Gastrocnemius medialis (tissue), 4 donors: ENCODE results near the gene PRPH. TPM values are rescaled to one million over a fixed set of nuclear protein-coding genes. Genes with fewer than 3 reads are reported as not detected.

ENCODE experiments used
- ATAC-seq, 2 donors: fragments of 150-250 bp; one replicate each; pipeline ENCODE4 v1.9.1; 2016
- DNase-seq, 2 donors: peaks; one replicate each; pipeline ENCODE4 v3.0.0-alpha.2; 2019
- H3K27ac ChIP-seq, 4 donors: fragments of 200-600 bp; sonication (generic); 1 replicate in 1 of 4; 2 replicates in 3 of 4; pipeline ENCODE4 v1.5.1; 2016 to 2018; ENCODE audit warnings: mild to moderate bottlenecking in 2 of 4, moderate library complexity in 1 of 4
- H3K27me3 ChIP-seq, 3 donors: fragments of 200-600 bp; sonication (generic) in 2 of 3; 1 replicate in 1 of 3; 2 replicates in 2 of 3; pipeline versions ENCODE4 v1.5.1 to v1.6.0; 2016 to 2019; ENCODE audit warnings: mild to moderate bottlenecking in 1 of 3, moderate library complexity in 1 of 3
- H3K36me3 ChIP-seq, 2 donors: fragments of 200-600 bp; sonication (generic) in 1 of 2; one replicate each; pipeline ENCODE4 v1.5.1; 2017 to 2018
- H3K4me1 ChIP-seq, 2 donors: fragments of 200-600 bp; sonication (generic) in 1 of 2; one replicate each; pipeline ENCODE4 v1.5.1; 2016 to 2017; ENCODE audit warnings: mild to moderate bottlenecking in 2 of 2
- H3K4me3 ChIP-seq, 4 donors: fragments of 200-600 bp; sonication (generic) in 3 of 4; 1 replicate in 1 of 4; 2 replicates in 3 of 4; pipeline ENCODE4 v1.5.1; 2016 to 2019; ENCODE audit warnings: mild to moderate bottlenecking in 2 of 4
- H3K9me3 ChIP-seq, 3 donors: fragments of 200-600 bp; sonication (generic) in 2 of 3; 1 replicate in 1 of 3; 2 replicates in 2 of 3; pipeline ENCODE4 v1.5.1; 2016 to 2019
- CTCF ChIP-seq, 5 experiments: fragments of 450-650 bp in 3 of 5; fragments of 200-600 bp in 2 of 5; sonication (generic) in 2 of 5; IDR thresholded peaks in 4 of 5; conservative IDR thresholded peaks in 1 of 5; 1 replicate in 4 of 5; 2 replicates in 1 of 5; pipeline ENCODE4 v1.5.1; 2016 to 2019; ENCODE audit warnings: antibody characterized with exemption in 5 of 5, mild to moderate bottlenecking in 3 of 5, moderate library complexity in 3 of 5
- POLR2A ChIP-seq, 2 donors: fragments of 450-650 bp; IDR thresholded peaks; one replicate each; pipeline ENCODE4 v1.6.1; 2017; ENCODE audit warnings: antibody characterized with exemption in 2 of 2, mild to moderate bottlenecking in 2 of 2, moderate library complexity in 2 of 2
- in situ Hi-C, 4 donors: fragments of 200-750 bp; cut with MboI; loops; one replicate each; pipeline versions ENCODE4 v1.15.0 to v1.8.0; 2017; ENCODE audit warnings: low sequenced_read_pairs in 4 of 4
- intact Hi-C: fragments of 100-400 bp; cut with DNase I; formaldehyde crosslinking; loops from one replicate; pipeline ENCODE4 v1.15.1; 2023; ENCODE audit warnings: low total_unique reads
- total RNA-seq, 4 donors: library from RNA; depleted of rRNA; stranded (reverse); fragments of >200 nt; gene quantifications; one replicate each; pipeline versions ENCODE4 v1.1.0 to v1.2.3, GENCODE V29; 2016

Gene PRPH
- total RNA-seq, 4 donors from 2014 or later, result not detected

GRCh38 chr12:49288922-49289555 lies 5.9 kb upstream of the PRPH start:
- DNase-seq, result no peak
- H3K27ac ChIP-seq, result no peak overlapping the region
- TF ChIP-seq CTCF (IDR thresholded peaks at IDR 0.05 in 4 of 5, conservative IDR thresholded peaks at IDR 0.05 in 1 of 5), result no peak
- no peak for TF ChIP-seq POLR2A (IDR thresholded peaks at IDR 0.05)
- H3K4me3 ChIP-seq, result no peak overlapping the region
- in situ Hi-C loops (loop anchor here in 1 of 4 donors (5.0 kb wide), 1 partner anchor 48 kb away; the partner anchor contains the start of gene C1QL4), intact Hi-C loops (loop anchor here (1.0 kb wide), 1 partner anchor 48 kb away; the partner anchor contains the start of gene C1QL4)
- H3K9me3 ChIP-seq, result no peaks in the 10 kb centered on the region
- H3K36me3 ChIP-seq, result no peaks in the 10 kb centered on the region
- no peaks in the 10 kb centered on the region for H3K4me1 ChIP-seq
- no peak for ATAC-seq
- H3K27me3 ChIP-seq, result peaks cover 4% of the 10 kb centered on the region in 3 donors

DNA sequence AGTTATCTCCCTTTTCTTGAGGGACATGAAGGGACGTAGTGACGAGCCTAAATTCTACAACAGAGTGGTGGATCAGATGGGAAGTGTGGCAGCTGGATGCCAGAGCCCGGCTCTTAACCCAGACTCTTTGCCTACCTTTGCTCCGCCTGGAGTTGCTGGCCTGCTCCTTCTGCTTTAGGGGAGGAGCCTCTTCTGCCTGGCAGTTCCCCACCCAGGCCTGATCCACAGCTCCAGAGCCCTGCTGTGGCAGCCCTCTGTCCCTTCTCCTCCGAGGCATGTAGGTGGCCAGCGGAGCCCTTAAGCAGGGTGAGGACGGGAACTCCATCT lies 2.3 kb upstream of the PRPH start:
- DNase-seq, result no peak
- Histone ChIP-seq H3K27me3 (peaks cover 24 to 27% (median 26%) of the 10 kb centered on the region in 3 donors), H3K27ac (no peak overlapping the region), H3K9me3 (no peaks in the 10 kb centered on the region), H3K36me3 (no peaks in the 10 kb centered on the region), H3K4me1 (peaks cover 0 to 11% of the 10 kb centered on the region in 2 donors), H3K4me3 (no peak overlapping the region)
- TF ChIP-seq CTCF (IDR thresholded peaks at IDR 0.05 in 4 of 5, conservative IDR thresholded peaks at IDR 0.05 in 1 of 5), result no peak
- TF ChIP-seq POLR2A (IDR thresholded peaks at IDR 0.05), result no peak
- intact Hi-C loops (no loop called here), in situ Hi-C loops (no loop called here)
- ATAC-seq, result no peak

GRCh38 chr12:49293056-49293956 lies 1.6 kb upstream of the PRPH start:
- in situ Hi-C loops (no loop called here), intact Hi-C loops (no loop called here)
- H3K4me1 ChIP-seq, result peaks cover 0 to 11% of the 10 kb centered on the region in 2 donors
- DNase-seq (no peak), ATAC-seq (no peak)
- peaks cover 30 to 33% (median 32%) of the 10 kb centered on the region in 3 donors for H3K27me3 ChIP-seq
- TF ChIP-seq POLR2A (IDR thresholded peaks at IDR 0.05) (no peak), CTCF (IDR thresholded peaks at IDR 0.05 in 4 of 5, conservative IDR thresholded peaks at IDR 0.05 in 1 of 5) (no peak)
- no peak overlapping the region for H3K27ac ChIP-seq
- no peaks in the 10 kb centered on the region for H3K36me3 ChIP-seq
- H3K9me3 ChIP-seq, result no peaks in the 10 kb centered on the region
- H3K4me3 ChIP-seq, result no peak overlapping the region

DNA sequence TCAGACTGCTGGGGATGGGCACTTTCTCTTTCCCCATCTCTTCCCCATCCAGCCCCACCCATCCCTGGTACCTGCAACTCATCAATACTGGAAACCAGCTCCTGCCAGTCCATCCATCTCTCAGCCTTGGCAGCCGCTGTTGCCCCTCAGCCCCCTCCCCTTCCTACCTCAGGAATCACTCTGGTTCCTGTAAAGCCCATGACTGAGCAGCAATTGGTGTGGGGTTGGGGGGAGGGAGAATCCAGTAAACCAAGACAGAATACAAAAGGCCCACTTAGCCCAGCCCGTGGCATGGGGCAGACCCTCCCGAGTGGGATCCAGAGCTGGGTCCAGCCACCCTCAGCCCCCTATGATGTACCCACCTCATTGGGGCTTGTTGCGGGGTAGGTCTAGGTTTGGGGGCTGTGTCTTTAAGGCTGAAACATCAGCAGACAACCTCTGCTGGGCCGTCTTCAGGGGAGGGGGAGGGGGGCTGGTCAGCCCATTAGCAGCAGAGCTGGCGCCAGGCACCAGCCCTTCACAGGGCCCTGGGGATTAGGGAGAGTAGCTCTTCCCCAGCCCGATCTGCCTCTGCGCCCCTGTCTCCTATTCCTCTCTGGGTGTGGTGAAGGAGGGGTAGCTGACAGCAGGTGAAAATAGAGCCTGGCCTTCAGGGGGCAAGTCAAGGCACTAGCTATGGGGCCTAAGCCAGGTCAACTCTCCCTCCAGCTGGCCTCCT lies 702 bp upstream of the PRPH start:
- in situ Hi-C loops, result no loop called here

More for the DNA sequence above, 702 bp upstream of the PRPH start:
- DNase-seq (no peak), ATAC-seq (no peak)
- Histone ChIP-seq H3K36me3 (no peaks in the 10 kb centered on the region), H3K27ac (no peak overlapping the region), H3K27me3 (peaks cover 40 to 42% (median 41%) of the 10 kb centered on the region in 3 donors), H3K4me3 (no peak overlapping the region), H3K4me1 (peaks cover 0 to 11% of the 10 kb centered on the region in 2 donors), H3K9me3 (no peaks in the 10 kb centered on the region)
- TF ChIP-seq CTCF (IDR thresholded peaks at IDR 0.05 in 4 of 5, conservative IDR thresholded peaks at IDR 0.05 in 1 of 5) (no peak), POLR2A (IDR thresholded peaks at IDR 0.05) (no peak)
- intact Hi-C loops, result no loop called here
